NB4 (cell line): ENCODE measurements around the gene PDZD2.
"Not testable (repeated sequence)": the region's sequence is repeated elsewhere in the genome, so short reads cannot be mapped to it uniquely, and the experiment has no call there.

Source experiments
- DNase-seq: peaks from one replicate; pipeline ENCODE4 v3.0.0; 2010; ENCODE audit warnings: low read depth
- H3K4me3 ChIP-seq: one replicate; pipeline ENCODE4 v1.5.1; 2011; ENCODE audit warnings: mild to moderate bottlenecking, low read depth, low read length, moderate library complexity
- MYC ChIP-seq: IDR thresholded peaks from 2 replicates; pipeline ENCODE4 v1.6.1; 2011; ENCODE audit warnings: low read depth, low read length
- POLR2A ChIP-seq: IDR thresholded peaks from 2 replicates; pipeline ENCODE4 v1.6.1; 2011; ENCODE audit warnings: mild to moderate bottlenecking; ENCODE audit not compliant: insufficient read length; ENCODE audit errors: extremely low read depth
- TF ChIP-seq, protein P1 (sequence below): IDR thresholded peaks from 2 replicates; pipeline ENCODE4 v1.6.1; 2011; ENCODE audit warnings: low read depth, low read length
- TF ChIP-seq, protein P2 (sequence below): IDR thresholded peaks from one replicate; pipeline ENCODE4 v1.5.1; 2012; ENCODE audit warnings: low read depth, low read length

PDZD2 gene

DNA sequence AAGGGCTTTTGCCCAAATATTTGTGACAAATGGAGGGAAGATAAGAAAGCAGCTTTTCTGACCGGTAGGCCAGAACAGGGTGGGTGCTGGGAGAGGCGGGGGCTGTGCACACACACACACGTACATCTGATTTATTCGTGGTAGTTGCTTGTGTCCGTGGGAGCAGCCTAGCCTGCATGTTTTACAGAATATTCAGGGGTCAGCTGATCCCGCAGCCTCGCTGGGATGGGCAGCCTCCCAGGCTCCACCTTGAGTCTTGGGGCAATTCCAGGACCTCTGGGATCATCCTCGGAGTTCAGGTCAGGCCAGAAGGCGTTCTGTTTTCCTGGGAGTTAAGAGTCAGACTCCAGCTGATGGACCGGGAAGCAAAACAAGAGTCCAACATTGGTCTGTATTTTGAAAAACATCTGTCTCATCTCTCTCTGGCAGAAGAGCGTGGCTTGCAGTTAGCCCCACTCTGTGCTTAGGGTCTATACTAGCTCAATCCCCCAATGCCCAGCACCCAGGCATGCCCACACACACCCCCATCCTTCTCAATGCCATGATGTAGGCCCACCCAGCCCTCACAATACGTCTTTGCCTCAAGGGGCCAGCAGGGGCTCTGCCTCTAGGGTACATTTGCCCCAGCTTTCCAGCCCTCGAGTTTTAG is 324.6 kb downstream of the PDZD2 start:
- TF ChIP-seq, protein P1, sequence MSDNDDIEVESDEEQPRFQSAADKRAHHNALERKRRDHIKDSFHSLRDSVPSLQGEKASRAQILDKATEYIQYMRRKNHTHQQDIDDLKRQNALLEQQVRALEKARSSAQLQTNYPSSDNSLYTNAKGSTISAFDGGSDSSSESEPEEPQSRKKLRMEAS, result no peak
- TF ChIP-seq POLR2A, result no peak
- no peak for TF ChIP-seq MYC
- TF ChIP-seq, protein P2, sequence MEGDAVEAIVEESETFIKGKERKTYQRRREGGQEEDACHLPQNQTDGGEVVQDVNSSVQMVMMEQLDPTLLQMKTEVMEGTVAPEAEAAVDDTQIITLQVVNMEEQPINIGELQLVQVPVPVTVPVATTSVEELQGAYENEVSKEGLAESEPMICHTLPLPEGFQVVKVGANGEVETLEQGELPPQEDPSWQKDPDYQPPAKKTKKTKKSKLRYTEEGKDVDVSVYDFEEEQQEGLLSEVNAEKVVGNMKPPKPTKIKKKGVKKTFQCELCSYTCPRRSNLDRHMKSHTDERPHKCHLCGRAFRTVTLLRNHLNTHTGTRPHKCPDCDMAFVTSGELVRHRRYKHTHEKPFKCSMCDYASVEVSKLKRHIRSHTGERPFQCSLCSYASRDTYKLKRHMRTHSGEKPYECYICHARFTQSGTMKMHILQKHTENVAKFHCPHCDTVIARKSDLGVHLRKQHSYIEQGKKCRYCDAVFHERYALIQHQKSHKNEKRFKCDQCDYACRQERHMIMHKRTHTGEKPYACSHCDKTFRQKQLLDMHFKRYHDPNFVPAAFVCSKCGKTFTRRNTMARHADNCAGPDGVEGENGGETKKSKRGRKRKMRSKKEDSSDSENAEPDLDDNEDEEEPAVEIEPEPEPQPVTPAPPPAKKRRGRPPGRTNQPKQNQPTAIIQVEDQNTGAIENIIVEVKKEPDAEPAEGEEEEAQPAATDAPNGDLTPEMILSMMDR, result no peak
- DNase-seq, result no peak

DNA sequence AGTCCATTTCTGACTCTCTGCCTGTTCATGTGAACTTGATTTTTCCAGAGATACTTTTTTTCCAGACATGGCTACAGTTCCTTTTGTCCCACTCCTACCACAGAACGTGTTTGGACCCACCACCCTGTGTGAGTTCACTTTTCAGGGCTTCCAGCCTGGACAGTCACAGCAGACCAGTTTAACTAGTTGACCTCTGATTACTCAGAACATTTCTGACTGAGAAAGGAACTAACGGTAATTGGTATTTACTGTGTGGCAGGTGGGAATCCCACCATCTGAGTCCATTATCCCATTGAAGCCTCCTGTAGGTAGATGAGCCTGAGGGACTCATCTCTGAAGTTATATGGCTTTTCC is 325.1 kb downstream of the PDZD2 start:
- TF ChIP-seq, protein P2, result no peak
- TF ChIP-seq POLR2A, result no peak
- TF ChIP-seq, protein P1, result no peak
- TF ChIP-seq MYC, result no peak
- no peak for DNase-seq
- no peak overlapping the region for H3K4me3 ChIP-seq

More for the DNA sequence above, 324.6 kb downstream of the PDZD2 start:
- H3K4me3 ChIP-seq, result no peak overlapping the region

DNA sequence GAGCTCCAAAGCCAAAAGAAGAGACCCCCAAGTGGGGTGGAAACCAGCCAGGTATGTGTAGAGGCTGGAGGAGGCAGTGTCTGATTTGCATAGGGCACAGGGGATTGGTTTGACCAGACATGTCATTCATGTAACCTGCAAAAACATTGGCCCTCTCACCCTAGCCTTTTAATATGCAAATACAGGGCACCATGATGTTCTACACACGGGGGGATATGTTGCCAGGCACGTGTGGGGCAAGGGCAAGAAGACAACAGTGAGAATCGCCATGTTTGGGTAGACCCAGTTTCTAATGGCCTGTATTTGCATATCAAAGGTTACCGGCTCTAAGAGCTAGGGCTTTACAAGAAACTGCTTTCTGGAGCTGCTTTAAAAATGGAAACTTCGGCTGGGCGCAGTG is 326.3 kb downstream of the PDZD2 start:
- TF ChIP-seq, protein P1, result no peak
- no peak for TF ChIP-seq MYC
- TF ChIP-seq, protein P2, result no peak
- TF ChIP-seq POLR2A, result no peak
- DNase-seq, result no peak
- H3K4me3 ChIP-seq, result no peak overlapping the region

DNA sequence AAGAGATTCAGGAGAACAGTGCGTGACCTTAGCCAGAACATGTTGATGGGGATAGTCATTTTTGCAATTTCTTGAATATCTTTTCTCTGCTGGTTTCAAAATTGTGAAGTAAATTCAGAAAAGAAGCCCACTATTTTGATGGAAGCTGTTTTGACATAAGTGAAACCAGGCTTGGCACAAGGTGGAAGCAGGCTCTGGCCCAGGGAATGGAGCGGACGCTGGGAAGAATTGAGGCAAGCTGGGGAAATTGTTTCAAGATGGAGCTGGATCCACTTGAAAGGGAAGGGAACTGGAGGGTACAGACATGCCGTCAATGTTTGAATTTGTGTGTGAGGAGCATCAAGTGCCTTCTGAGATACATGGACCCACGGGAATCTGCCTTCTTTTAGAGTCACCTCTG is 328.0 kb downstream of the PDZD2 start:
- no peak overlapping the region for H3K4me3 ChIP-seq
- TF ChIP-seq, protein P1, result no peak
- TF ChIP-seq POLR2A, result no peak
- TF ChIP-seq MYC, result no peak
- TF ChIP-seq, protein P2, result no peak
- no peak for DNase-seq

DNA sequence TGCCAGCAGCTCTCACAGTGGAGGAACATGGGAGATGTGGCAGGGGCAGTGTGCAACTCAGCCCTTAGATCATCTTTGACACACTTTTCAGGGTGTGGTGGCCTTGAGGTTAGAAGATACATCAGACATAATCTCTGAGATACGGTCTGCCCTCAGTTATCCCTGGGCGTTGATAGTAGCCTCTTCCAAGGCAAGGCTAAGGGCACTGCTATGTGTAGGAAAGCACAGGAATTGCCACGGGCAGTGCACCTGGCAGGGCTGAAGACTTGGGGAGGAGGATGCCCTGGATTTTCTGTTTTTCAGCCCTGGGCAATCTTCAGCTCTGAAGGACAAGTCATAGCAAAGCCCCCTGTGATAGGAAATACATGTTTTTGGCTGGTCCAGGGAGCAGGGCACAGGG is 328.5 kb downstream of the PDZD2 start:
- H3K4me3 ChIP-seq, result no peak overlapping the region
- no peak for TF ChIP-seq POLR2A
- TF ChIP-seq, protein P1, result no peak
- TF ChIP-seq MYC, result no peak
- TF ChIP-seq, protein P2, result no peak
- no peak for DNase-seq

DNA sequence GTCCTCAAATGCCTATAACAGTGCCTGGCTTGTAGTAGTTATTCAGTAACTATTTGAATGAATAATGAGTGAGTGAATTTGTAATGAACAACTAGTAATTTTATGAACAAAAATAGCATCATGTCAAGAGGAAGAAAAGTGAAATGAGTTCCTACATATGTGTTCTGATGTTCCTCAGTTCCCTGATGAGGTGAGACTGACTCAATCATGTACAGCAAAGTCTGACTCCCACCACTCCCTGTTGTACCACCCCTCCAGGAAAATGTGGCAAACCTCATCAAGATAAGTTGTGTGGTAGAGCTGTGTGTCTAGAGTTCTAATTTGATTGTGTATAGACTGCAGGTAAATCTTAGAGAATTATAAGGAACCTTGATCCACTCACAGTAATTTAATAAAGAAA is 333.6 kb downstream of the PDZD2 start:
- H3K4me3 ChIP-seq, result no peak overlapping the region
- TF ChIP-seq, protein P2, result no peak
- no peak for TF ChIP-seq POLR2A
- TF ChIP-seq, protein P1, result no peak
- TF ChIP-seq MYC, result no peak
- no peak for DNase-seq

DNA sequence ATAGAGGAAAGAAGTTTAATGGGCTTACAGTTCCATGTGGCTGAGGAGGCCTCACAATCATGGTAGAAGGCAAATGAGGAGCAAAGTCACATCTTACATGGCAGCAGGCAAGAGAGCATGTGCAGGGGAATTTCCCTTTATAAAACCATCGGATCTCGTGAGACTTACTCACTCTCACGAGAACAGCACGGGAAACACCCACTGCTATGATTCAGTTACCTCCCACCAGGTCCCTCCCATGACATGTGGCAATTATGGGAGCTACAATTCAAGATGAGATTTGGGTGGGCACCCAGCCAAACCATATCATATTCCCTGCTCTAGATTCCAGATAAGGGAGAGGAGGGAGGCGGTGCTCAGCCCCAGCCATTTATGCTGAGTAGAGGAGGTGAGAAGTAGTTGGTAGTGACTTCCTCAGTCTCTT is 336.3 kb downstream of the PDZD2 start:
- H3K4me3 ChIP-seq, DNase-seq: not testable (repeated sequence)
